Measurements from ENCODE around the gene USP19.

USP19 gene

GRCh38 chr3:49162751-49163419 lies 42.3 kb upstream of the USP19 start:
- no peak for TF ChIP-seq CTCF (IDR thresholded peaks at IDR 0.05; ENCODE audit: extremely low read depth, missing control alignments)
- DNase-seq (ENCODE audit: low spot score), result no peak

- TF ChIP-seq CTCF (IDR thresholded peaks at IDR 0.05; ENCODE audit: extremely low read depth, missing control alignments), result no peak
- DNase-seq (ENCODE audit: low spot score), result no peak
These were observed 41.3 kb upstream of the USP19 start for GRCh38 chr3:49161808-49162530.

- TF ChIP-seq CTCF (IDR thresholded peaks at IDR 0.05; ENCODE audit: extremely low read depth, missing control alignments), result no peak
These were observed 40.6 kb upstream of the USP19 start for GRCh38 chr3:49161197-49161596.

GRCh38 chr3:49158792-49159191 lies 38.2 kb upstream of the USP19 start:
- TF ChIP-seq CTCF (IDR thresholded peaks at IDR 0.05; ENCODE audit: extremely low read depth, missing control alignments), result no peak
- DNase-seq (ENCODE audit: low spot score), result no peak

More at GRCh38 chr3:49161197-49161596, 40.6 kb upstream of the USP19 start:
- DNase-seq (ENCODE audit: low spot score), result no peak

GRCh38 chr3:49158103-49158709 lies 37.6 kb upstream of the USP19 start:
- peak; percentile 68 for TF ChIP-seq CTCF (IDR thresholded peaks at IDR 0.05; ENCODE audit: extremely low read depth, missing control alignments)
- peak; percentile 56 for DNase-seq (ENCODE audit: low spot score)

GRCh38 chr3:49157289-49157688 lies 36.7 kb upstream of the USP19 start:
- no peak for TF ChIP-seq CTCF (IDR thresholded peaks at IDR 0.05; ENCODE audit: extremely low read depth, missing control alignments)

GRCh38 chr3:49153349-49153912 lies 32.8 kb upstream of the USP19 start:
- no peak for TF ChIP-seq CTCF (IDR thresholded peaks at IDR 0.05; ENCODE audit: extremely low read depth, missing control alignments)
- DNase-seq (ENCODE audit: low spot score), result no peak

More at GRCh38 chr3:49157289-49157688, 36.7 kb upstream of the USP19 start:
- DNase-seq (ENCODE audit: low spot score), result no peak
